ENCODE measurements around the gene HAAO.

The HAAO gene

GRCh38 chr2:42724886-42725285 is 67.5 kb downstream of the HAAO start:
- no peak for TF ChIP-seq CTCF (IDR thresholded peaks at IDR 0.05; ENCODE audit: low read depth, low read length)
- DNase-seq (ENCODE audit: low read depth, low spot score), result no peak
- H3K4me3 ChIP-seq (ENCODE audit: low read depth, low read length), result no peak overlapping the region
- in situ Hi-C loops (cut with HindIII; ENCODE audit: low sequenced_read_pairs), result no loop called here

GRCh38 chr2:42723465-42723864 is 68.9 kb downstream of the HAAO start:
- TF ChIP-seq CTCF (IDR thresholded peaks at IDR 0.05; ENCODE audit: low read depth, low read length), result no peak
- in situ Hi-C loops (cut with HindIII; ENCODE audit: low sequenced_read_pairs), result no loop called here
- no peak overlapping the region for H3K4me3 ChIP-seq (ENCODE audit: low read depth, low read length)
- DNase-seq (ENCODE audit: low read depth, low spot score), result no peak

GRCh38 chr2:42722320-42723190 is 69.8 kb downstream of the HAAO start:
- H3K4me3 ChIP-seq (ENCODE audit: low read depth, low read length), result no peak overlapping the region
- TF ChIP-seq CTCF (IDR thresholded peaks at IDR 0.05; ENCODE audit: low read depth, low read length), result no peak
- peak; percentile 86 for DNase-seq (ENCODE audit: low read depth, low spot score)
- in situ Hi-C loops (cut with HindIII; ENCODE audit: low sequenced_read_pairs), result no loop called here

- TF ChIP-seq CTCF (IDR thresholded peaks at IDR 0.05; ENCODE audit: low read depth, low read length), result no peak
- no peak for DNase-seq (ENCODE audit: low read depth, low spot score)
- no peak overlapping the region for H3K4me3 ChIP-seq (ENCODE audit: low read depth, low read length)
- in situ Hi-C loops (cut with HindIII; ENCODE audit: low sequenced_read_pairs), result no loop called here
These were observed 70.5 kb downstream of the HAAO start for GRCh38 chr2:42721898-42722297.
